Stomach (tissue), 4 donors: ENCODE results near the gene ETV6.

Experiments used
- CTCF ChIP-seq, 7 experiments: fragments of 450-650 bp in 4 of 7; fragments of 200-600 bp in 3 of 7; sonication (generic) in 3 of 7; IDR thresholded peaks; one replicate each; pipeline ENCODE4 v1.5.1; 2016 to 2019; ENCODE audit warnings: antibody characterized with exemption in 7 of 7, control low read depth in 2 of 7, mild to moderate bottlenecking in 1 of 7
- EP300 ChIP-seq: sonication (generic); formaldehyde crosslinking; IDR thresholded peaks from one replicate; pipeline ENCODE4 v1.6.1; 2017; ENCODE audit warnings: antibody characterized with exemption
- POLR2AphosphoS5 ChIP-seq, 3 donors: sonication (generic); formaldehyde crosslinking; IDR thresholded peaks; one replicate each; pipeline ENCODE4 v1.6.1; 2016; ENCODE audit warnings: antibody characterized with exemption in 3 of 3

GRCh38 chr12:11859705-11860425, 210.4 kb downstream of the ETV6 start:
- TF ChIP-seq EP300 (no peak), CTCF (IDR thresholded peaks at IDR 0.05) (no peak), POLR2AphosphoS5 (IDR thresholded peaks at IDR 0.05) (no peak)
